Stromal cell of bone marrow (primary cell): ENCODE measurements around the gene CHD5.
A peak's percentile ranks its signal among the peaks of the same experiment; 100 is the strongest.
"Not testable (repeated sequence)": the region's sequence is repeated elsewhere in the genome, so short reads cannot be mapped to it uniquely, and the experiment has no call there.

Experiments
- DNase-seq: peaks from one replicate; pipeline ENCODE4 v3.0.0-alpha.2; 2012; ENCODE audit warnings: low read depth

Gene CHD5

GRCh38 chr1:6180268-6180706, at the start of gene CHD5:
Gene CHD5, minus strand, starts transcription at chr1:6180321. Its CDS starts 298 bp downstream, at chr1:6180023.
- DNase-seq, result no peak

DNA sequence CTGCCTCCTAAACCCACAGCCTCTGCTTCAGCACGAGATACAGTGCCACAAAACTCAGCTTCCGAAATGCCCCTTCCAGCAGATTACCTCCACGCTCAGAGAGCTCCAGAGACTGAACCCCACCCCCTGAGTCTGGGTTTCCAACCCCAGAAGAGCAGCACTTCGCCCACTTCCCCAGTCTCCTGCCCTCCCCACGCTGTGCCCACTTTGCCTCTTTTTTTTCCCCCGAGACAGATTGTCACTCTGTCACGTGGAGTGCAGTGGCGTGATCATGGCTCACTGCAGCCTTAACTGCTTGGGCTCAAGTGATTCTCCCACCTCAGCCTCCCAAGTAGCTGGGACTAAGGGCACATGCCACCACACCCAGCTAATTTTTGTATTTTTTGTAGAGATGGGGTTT, 45.5 kb upstream of the CHD5 start:
- no peak for DNase-seq

DNA sequence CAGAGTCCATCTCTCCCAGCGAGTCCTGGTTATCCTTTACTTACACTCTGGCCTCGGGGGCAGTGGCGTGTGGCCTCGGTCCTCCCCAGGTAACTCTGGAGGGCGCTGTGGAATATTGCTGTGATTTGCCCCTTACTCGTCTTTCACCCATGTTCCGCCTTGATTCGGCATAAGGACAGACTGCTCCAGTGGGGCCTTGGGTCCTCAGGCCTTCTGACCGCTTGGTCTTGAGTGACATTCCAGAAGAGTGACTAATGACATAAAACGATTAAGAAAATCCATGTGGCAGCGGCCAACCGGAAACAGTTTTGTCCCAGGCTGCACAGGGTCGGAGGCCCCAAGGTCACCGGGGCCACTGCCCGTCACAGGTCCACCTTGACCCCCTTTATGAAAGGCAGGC, 44.6 kb upstream of the CHD5 start:
- DNase-seq, result no peak

DNA sequence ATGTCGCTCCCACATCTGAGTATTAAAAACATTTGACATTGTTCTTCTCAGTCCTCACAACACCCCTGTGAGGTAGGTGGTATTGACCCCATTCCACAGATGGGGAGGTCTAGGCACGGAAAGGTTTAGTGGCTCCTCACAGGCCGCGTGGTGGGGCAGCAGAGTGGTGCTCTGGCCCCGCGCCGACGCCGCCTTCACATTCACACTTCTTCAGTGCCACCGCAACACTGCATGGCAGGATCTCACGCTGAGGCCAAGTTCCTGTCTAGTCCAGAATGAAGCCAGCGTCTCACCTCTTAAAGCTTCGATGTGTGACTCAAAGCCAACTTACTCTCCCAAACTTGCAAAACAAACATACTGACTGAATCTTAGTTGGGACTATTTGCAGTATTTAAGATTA, 43.5 kb upstream of the CHD5 start:
- DNase-seq, result no peak

DNA sequence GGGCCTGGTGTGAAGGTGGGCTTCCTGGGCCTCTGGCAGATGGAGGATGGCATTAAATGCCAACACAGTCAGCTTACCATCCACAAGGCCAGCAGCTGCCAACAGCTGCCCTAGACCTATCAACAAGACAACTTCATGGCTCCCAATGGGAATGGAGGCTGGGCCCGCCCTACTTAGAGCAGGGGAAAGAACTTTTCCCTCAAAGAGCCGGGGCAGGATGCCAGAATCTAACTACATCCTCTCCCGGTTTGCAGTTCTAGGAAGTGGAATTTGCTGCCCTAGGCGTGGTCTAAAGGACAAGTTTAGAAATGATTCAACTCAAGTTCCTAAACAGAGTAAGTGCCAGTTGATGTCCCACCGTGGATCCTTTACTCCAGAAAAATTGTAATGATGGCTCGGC, 42.5 kb upstream of the CHD5 start:
- DNase-seq, result peak; percentile 67

- DNase-seq, result no peak
Measured at GRCh38 chr1:6221210-6221784, 41.2 kb upstream of the CHD5 start.

- no peak for DNase-seq
Measured at GRCh38 chr1:6220236-6220635, 40.1 kb upstream of the CHD5 start.

DNA sequence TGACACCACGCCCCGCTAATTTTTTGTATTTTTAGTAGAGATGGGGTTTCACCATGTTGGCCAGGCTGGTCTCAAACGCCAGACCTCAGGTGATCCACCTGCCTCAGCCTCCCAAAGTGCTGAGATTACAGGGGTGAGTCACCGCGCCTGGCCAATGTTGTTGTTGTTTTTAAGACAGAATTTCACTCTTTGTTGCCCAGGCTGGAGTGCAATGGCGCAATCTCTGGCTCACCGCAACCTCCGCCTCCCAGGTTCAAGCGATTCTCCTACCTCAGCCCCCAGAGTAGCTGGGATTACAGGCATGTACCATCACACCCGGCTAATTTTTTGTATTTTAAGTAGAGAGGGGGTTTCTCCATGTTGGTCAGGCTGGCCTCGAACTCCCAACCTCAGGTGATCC, 39.5 kb upstream of the CHD5 start:
- not testable (repeated sequence) for DNase-seq

DNA sequence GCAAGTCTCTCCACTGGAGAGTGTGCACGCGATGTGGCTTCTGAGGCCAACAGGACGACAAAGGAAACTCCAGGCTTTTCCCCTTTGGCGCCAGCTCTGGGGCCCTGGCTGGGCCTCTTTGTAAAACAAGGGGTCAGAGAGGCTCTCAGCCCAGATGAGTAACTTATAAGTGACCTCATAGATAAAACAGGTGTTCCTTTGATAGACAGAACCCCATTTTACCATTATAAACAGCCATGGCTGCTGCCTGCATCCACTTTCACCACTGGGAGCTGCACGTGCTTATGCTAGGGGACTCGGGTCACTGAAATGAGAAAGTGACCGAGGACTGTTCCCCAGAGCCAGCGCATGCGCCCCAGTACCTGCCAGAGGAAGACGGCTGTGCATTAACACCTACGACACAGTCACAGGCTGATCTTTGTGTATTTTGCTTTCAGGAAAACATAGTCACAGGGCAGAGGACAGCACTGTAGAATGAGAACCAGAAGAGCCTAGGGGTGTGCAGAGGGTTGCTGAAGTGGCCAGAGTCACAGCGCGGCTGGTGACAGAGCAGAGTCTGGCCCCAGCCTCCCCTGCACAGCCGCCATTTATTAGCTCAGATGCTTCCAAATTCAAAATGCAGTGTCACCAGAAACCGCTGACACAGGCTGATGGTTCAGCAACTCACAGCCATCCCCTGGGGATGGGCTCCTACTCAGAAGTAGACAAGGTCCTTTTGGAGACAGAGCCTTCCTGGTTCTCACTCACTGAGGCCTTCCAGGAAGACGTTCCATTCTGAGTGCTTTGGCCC, 38.4 kb upstream of the CHD5 start:
- no peak for DNase-seq

- DNase-seq, result no peak
Measured at GRCh38 chr1:6212193-6212959, 32.3 kb upstream of the CHD5 start.

GRCh38 chr1:6211731-6212130, 31.6 kb upstream of the CHD5 start:
- DNase-seq, result no peak

DNA sequence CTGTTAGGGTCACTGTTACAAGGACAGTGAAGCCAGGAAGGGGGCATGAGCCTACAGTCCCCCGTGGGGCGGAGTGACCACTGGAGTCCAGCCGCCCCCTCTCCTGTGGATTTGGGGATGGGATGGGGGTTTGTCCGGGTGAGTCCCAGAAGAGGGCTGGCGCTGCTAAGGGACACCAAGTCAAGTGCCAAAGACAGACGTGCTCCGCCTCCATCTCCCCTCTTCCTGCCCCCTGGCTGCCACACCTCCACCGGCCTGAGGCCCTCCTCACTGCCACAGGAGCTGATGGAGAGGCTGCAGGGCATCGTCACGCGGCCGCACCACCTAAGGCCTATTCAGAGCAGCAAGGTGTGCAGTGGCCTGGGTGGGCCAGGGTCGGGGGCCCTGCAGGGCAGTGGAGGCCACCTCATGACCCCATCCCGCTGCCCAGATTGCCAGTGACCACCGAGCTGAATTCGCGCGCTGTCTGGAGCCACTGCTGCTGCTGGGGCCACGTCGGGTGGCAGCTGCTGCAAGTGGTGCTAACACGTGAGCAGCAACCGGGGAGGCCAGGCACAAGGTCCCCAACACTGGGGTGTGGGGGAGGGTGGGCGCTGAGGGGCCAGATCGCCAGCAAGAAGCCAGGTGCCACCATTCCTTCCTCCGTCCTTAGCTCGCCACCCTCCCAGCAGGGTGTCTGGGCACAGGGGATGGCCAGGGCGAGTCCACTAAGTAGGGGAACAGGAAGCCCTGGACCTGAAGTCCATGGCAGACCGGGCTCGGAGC, 30.7 kb upstream of the CHD5 start:
- DNase-seq, result no peak

GRCh38 chr1:6209661-6210580, 29.8 kb upstream of the CHD5 start:
- DNase-seq, result no peak

- DNase-seq, result no peak
Measured at GRCh38 chr1:6208723-6209660, 28.9 kb upstream of the CHD5 start.

GRCh38 chr1:6207921-6208320, 27.8 kb upstream of the CHD5 start:
- DNase-seq, result no peak

DNA sequence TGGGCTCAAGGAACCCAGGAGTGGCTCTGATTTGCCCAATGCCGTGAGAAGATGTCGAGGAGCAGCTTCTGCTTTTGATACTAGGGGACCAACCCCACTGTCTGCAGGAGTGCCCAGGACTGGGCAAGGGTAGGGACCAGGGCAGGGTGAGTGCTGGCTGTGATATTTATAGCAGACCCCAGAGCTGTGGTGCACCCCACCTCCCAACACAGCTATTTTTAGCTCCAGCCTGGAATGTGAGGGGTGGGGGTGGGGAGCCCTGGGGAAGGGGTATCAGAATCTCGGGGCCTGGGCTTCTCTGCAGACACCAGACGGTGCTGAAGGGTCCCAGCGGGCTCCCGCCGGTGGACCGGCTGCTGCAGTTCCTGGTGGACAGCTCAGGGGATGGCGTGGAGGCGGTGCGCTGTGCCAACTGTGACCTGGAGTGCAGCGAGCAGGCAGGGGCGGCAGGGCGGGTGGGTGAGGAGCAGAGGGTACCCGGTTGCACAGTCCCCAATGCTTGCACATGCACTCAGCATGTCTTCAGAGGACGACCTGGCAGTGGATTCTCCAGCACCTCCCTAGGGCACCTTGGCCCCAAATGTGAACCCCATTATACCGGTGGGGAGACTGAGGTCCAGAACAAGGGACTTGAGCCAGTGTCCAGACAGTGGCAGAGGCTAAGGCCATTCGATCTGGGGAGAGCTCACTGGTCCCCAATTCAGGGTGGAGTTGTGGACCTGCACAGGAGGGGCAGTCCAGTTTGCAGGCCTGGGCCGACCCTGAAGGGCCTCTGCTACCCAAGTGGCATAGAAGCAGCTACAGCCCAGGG, 27.2 kb upstream of the CHD5 start:
- no peak for DNase-seq

DNA sequence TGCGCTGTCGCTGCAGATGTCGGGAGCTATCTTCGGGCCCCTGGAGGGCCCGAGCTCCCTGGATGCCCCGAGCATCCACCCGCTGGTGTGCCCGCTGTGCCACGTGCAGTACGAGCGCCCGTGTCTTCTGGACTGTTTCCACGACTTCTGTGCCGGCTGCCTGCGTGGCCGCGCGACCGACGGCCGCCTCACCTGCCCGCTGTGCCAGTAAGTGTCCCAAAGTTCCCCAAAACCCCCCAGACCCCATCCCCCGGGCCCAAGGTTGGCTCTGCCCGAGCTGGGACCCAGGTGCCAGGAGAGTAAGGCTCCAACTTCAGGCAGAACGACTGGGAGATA, 26.4 kb upstream of the CHD5 start:
- no peak for DNase-seq

- DNase-seq, result no peak
Measured at GRCh38 chr1:6205849-6206519, 25.9 kb upstream of the CHD5 start, which contains the start of gene RNF207. Gene RNF207, plus strand, starts transcription at chr1:6206119. Its CDS starts 417 bp downstream, at chr1:6206536.

DNA sequence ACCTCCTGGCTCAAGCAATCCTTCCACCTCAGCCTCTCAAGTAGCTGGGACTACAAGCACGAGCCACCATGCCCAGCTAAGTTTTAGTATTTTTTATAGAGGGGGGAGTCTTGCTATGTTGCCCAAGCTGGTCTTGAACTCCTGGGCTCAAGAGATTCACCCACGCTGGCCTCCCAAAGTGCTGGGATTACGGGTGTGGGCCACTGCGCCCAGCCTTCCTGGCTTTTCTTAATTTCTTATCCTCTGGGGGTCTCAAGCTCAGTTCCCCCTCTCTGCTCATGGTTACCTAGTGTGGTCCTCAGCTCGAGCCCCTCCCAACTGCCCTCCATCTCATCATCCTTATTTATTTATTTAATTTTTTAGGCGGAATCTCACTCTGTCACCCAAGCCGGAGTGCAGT, 22.1 kb upstream of the CHD5 start:
- no peak for DNase-seq
